HG03175 (cell line): ENCODE data around the gene PCBP3.

ENCODE experiments used
- ATAC-seq: cut with Tn5 transposase; IDR thresholded peaks from one replicate; pipeline ENCODE4 v1.9.1; 2021; ENCODE audit warnings: mild to moderate bottlenecking, moderate library complexity; ENCODE audit not compliant: unreplicated experiment

PCBP3 gene

GRCh38 chr21:45778686-45779085, 135.2 kb downstream of the PCBP3 start:
- no peak for ATAC-seq

- no peak for ATAC-seq
These were observed 135.7 kb downstream of the PCBP3 start for GRCh38 chr21:45779226-45779625.

GRCh38 chr21:45780647-45781046, 137.1 kb downstream of the PCBP3 start:
- no peak for ATAC-seq

- ATAC-seq = no peak
These were observed 138.2 kb downstream of the PCBP3 start for GRCh38 chr21:45781741-45782140.

- no peak for ATAC-seq
These were observed 143.1 kb downstream of the PCBP3 start for GRCh38 chr21:45786660-45787059.

GRCh38 chr21:45787371-45787770, 143.8 kb downstream of the PCBP3 start:
- ATAC-seq = no peak

GRCh38 chr21:45788198-45788597, 144.7 kb downstream of the PCBP3 start:
- ATAC-seq = no peak

GRCh38 chr21:45788637-45789506, 145.3 kb downstream of the PCBP3 start:
- ATAC-seq = no peak

GRCh38 chr21:45790427-45790826, 146.9 kb downstream of the PCBP3 start:
- no peak for ATAC-seq

GRCh38 chr21:45791562-45792418, 148.3 kb downstream of the PCBP3 start:
- no peak for ATAC-seq

GRCh38 chr21:45792682-45793383, 149.3 kb downstream of the PCBP3 start:
- no peak for ATAC-seq

- ATAC-seq = no peak
These were observed 150.5 kb downstream of the PCBP3 start for GRCh38 chr21:45794027-45794426.

- no peak for ATAC-seq
These were observed 152.5 kb downstream of the PCBP3 start for GRCh38 chr21:45796003-45796402.

- no peak for ATAC-seq
These were observed 153.8 kb downstream of the PCBP3 start for GRCh38 chr21:45797338-45797737.

GRCh38 chr21:45799765-45800338, 156.3 kb downstream of the PCBP3 start:
- ATAC-seq = no peak

GRCh38 chr21:45800339-45801080, 157.0 kb downstream of the PCBP3 start:
- ATAC-seq = no peak

GRCh38 chr21:45801129-45801964, 157.8 kb downstream of the PCBP3 start:
- no peak for ATAC-seq

GRCh38 chr21:45801989-45802388, 158.5 kb downstream of the PCBP3 start:
- ATAC-seq = no peak

- ATAC-seq = no peak
These were observed 158.9 kb downstream of the PCBP3 start for GRCh38 chr21:45802425-45802824.
